Transverse colon (tissue), 4 donors: ENCODE measurements around the gene LHFPL6.

Experiments used
- CTCF ChIP-seq, 5 experiments: fragments of 200-600 bp in 3 of 5; fragments of 450-650 bp in 2 of 5; sonication (generic) in 3 of 5; IDR thresholded peaks; 1 replicate in 2 of 5; 2 replicates in 3 of 5; pipeline ENCODE4 v1.5.1; 2016 to 2017; ENCODE audit warnings: antibody characterized with exemption in 5 of 5, inconsistent platforms in 3 of 5, mild to moderate bottlenecking in 2 of 5, moderate library complexity in 1 of 5
- EP300 ChIP-seq: sonication (generic); formaldehyde crosslinking; IDR thresholded peaks from one replicate; pipeline ENCODE4 v1.6.1; 2017; ENCODE audit warnings: antibody characterized with exemption, low read depth
- POLR2AphosphoS5 ChIP-seq, 3 donors: sonication (generic); formaldehyde crosslinking; IDR thresholded peaks; one replicate each; pipeline ENCODE4 v1.6.1; 2016; ENCODE audit warnings: antibody characterized with exemption in 3 of 3

GRCh38 chr13:39646122-39646521 lies 43.1 kb upstream of the LHFPL6 start:
- TF ChIP-seq CTCF (IDR thresholded peaks at IDR 0.05), result no peak
- no peak for TF ChIP-seq POLR2AphosphoS5 (IDR thresholded peaks at IDR 0.05)
- TF ChIP-seq EP300, result no peak
